Sciatic nerve (tissue), 2 donors: ENCODE results near the gene SNX19. TPM values are rescaled to one million over a fixed set of nuclear protein-coding genes. Genes with fewer than 3 reads are reported as not detected.
"Not testable (repeated sequence)": the region's sequence is repeated elsewhere in the genome, so short reads cannot be mapped to it uniquely, and the experiment has no call there.

Experiments used
- ATAC-seq: fragments of 200-7000 bp; cut with Tn5 transposase; one replicate; pipeline ENCODE4 v1.9.1; 2020; ENCODE audit warnings: mild to moderate bottlenecking, moderate library complexity
- DNase-seq: peaks from one replicate; pipeline ENCODE4 v3.0.0-alpha.2; 2020; ENCODE audit warnings: low spot score
- intact Hi-C: fragments of 100-400 bp; cut with DNase I; formaldehyde crosslinking; loops from one replicate; pipeline ENCODE4 v1.14.2; 2022
- total RNA-seq: library from RNA; stranded (reverse); fragmentation: NEBNext Ultra II Directional; extraction: Animal tissue kit (Norgen Biotek cat#: 25700); gene quantifications from one replicate; pipeline ENCODE4 v1.2.1, GENCODE V29; 2021
- donor health status: DM: no; HTN: no; CAD: no.
- donor health status: DM: no; HTN: no; CAD: no.

The SNX19 gene, protein sequence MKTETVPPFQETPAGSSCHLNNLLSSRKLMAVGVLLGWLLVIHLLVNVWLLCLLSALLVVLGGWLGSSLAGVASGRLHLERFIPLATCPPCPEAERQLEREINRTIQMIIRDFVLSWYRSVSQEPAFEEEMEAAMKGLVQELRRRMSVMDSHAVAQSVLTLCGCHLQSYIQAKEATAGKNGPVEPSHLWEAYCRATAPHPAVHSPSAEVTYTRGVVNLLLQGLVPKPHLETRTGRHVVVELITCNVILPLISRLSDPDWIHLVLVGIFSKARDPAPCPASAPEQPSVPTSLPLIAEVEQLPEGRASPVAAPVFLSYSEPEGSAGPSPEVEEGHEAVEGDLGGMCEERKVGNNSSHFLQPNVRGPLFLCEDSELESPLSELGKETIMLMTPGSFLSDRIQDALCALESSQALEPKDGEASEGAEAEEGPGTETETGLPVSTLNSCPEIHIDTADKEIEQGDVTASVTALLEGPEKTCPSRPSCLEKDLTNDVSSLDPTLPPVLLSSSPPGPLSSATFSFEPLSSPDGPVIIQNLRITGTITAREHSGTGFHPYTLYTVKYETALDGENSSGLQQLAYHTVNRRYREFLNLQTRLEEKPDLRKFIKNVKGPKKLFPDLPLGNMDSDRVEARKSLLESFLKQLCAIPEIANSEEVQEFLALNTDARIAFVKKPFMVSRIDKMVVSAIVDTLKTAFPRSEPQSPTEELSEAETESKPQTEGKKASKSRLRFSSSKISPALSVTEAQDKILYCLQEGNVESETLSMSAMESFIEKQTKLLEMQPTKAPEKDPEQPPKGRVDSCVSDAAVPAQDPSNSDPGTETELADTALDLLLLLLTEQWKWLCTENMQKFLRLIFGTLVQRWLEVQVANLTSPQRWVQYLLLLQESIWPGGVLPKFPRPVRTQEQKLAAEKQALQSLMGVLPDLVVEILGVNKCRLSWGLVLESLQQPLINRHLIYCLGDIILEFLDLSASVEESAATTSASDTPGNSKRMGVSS
- total RNA-seq, result 50.7 TPM

DNA sequence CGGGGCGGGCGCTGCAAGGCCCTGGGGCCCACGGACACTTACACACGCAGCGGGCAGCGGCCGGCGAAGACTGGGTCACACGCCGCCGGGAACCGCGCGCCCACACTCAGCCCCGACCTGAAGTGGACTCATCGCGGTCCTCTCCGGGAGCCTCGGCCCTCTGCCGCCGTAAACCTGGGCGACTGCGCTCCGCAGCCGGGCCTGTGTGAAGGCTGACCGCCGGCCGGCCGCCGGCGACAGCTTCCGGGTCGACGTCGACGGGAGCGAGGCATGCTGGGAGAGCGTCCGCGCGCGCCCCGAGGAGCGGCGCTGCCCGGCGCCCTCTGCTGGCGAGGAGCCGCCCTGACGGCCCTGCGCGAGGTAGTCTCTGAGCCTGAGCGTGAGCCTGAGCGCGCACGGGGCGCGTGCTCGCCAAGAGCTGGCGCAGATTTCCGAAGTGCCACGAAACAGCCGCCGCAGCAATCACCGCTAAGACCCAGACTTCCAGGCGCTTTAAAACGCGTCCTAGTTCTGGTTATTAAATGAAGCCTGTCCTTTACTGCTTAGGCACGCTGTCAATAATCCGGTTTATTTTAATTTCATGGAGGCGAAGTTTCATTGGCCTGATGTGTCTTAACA is at the start of gene SNX19:
TSS of gene SNX19 (minus strand) at position 242 of the 618 bp plus-strand sequence. CDS start 540 bp downstream, outside the sequence.
- intact Hi-C loops, result no loop called here
- ATAC-seq (peak; percentile 99), DNase-seq (peak; percentile 95)

GRCh38 chr11:130964058-130964792 is 47.9 kb upstream of the SNX19 start:
- intact Hi-C loops, result no loop called here
- DNase-seq (no peak), ATAC-seq (no peak)

GRCh38 chr11:130947889-130948288 is 31.6 kb upstream of the SNX19 start:
- ATAC-seq (no peak), DNase-seq (no peak)
- intact Hi-C loops, result no loop called here

GRCh38 chr11:130947481-130947880 is 31.2 kb upstream of the SNX19 start:
- intact Hi-C loops, result no loop called here
- ATAC-seq, result no peak
- no peak for DNase-seq

- ATAC-seq (no peak), DNase-seq (no peak)
- intact Hi-C loops, result no loop called here
Measured at GRCh38 chr11:130947058-130947457, 30.8 kb upstream of the SNX19 start.

- intact Hi-C loops, result no loop called here
- DNase-seq, result peak; percentile 66
- peak; percentile 70 for ATAC-seq
Measured at GRCh38 chr11:130945896-130946295, 29.6 kb upstream of the SNX19 start.

DNA sequence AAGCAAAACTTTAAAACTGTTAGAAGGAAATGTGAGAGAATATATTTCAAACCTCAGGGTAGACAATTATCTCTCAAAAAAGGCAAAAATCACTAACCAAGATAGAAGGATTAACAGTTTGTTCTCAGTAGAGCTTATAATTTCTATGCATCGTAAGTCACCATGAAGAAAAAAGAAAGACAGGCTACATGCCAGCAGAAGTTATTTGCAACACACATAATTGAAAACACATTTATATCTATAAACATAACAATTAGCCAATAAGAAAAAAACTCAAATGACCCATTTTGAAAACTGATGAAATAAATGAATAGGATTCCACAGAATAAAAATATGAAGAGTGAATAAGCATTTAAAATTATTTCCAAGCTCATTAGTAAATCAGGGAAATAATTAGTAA is 24.4 kb upstream of the SNX19 start:
- ATAC-seq, result no peak
- DNase-seq, result no peak
- intact Hi-C loops, result loop anchor here (2.0 kb wide), 1 partner anchor 48 kb away; no protein-coding TSS in a partner anchor

DNA sequence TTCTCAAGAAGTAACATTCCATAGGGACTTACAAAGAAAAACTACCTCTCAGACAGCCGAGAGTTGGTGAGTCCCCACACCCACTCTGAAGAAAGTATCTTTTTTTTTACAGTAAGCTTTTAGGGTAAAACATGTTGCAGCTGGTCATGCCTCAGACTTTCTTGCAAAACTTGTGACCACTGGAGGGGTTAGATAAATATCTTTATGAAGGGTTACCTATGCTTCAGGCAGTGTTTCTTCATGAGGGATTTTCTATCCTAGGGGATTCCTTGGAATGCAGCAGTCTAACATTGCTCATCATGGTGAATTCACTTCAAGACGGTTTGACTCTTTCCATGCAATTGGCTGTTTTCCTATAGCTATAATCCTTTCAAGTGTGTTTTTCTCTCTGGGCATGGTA is 20.8 kb upstream of the SNX19 start:
- intact Hi-C loops, result no loop called here
- ATAC-seq (no peak), DNase-seq (no peak)

GRCh38 chr11:130932086-130932712 is 15.9 kb upstream of the SNX19 start:
- ATAC-seq (no peak), DNase-seq (no peak)
- intact Hi-C loops, result no loop called here

- ATAC-seq (no peak), DNase-seq (no peak)
- intact Hi-C loops, result no loop called here
Measured at GRCh38 chr11:130924750-130925149, 8.5 kb upstream of the SNX19 start.

GRCh38 chr11:130920612-130921011 is 4.3 kb upstream of the SNX19 start:
- ATAC-seq, DNase-seq, intact Hi-C loops: not testable (repeated sequence)

DNA sequence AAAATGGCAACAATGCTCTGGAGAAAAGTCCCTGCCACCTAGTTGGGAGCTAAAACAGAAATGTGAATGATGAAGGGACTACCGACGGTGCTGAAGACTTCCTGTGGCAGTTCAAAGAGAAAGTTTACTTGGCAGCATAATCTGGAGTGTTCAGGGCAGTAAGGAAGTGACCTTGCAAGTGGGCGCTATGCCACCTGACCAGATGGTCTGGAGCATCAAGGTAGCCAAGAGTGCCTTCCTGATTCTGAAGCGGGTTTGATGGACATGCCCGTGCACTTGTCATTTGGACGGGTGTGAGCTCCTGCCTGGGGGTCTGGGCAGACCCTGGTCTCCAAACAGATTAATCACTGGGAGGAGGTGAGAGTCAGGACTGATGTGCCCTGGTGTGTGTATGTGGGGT is 1.8 kb upstream of the SNX19 start:
- DNase-seq (no peak), ATAC-seq (no peak)
- intact Hi-C loops, result no loop called here

- intact Hi-C loops, result no loop called here
- ATAC-seq, result no peak
- DNase-seq, result no peak
Measured at GRCh38 chr11:130916910-130917309, 631 bp upstream of the SNX19 start.

GRCh38 chr11:130915603-130916237 is 559 bp downstream of the SNX19 start:
- intact Hi-C loops, result no loop called here
- no peak for DNase-seq
- ATAC-seq, result no peak

GRCh38 chr11:130913268-130913667 is 3.0 kb downstream of the SNX19 start:
- DNase-seq (no peak), ATAC-seq (no peak)
- intact Hi-C loops, result no loop called here

DNA sequence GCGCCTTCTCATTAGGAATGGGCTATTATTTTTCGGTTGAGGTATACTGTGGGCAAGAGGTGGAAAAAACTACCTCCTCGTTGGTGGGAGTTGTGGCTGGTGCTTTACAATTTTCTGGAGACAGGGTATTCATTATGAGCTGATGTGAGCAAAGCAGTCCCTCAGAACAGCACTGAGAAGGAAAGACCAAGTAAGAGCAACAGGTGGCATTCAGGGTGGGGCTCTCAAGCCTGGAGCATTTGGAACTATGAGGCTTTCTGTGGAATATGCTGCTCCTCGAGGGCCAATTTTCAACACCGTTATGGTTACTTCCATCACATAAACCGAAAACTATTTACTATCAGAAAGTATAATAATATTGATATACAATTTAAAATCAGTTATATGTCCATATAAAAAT is 3.7 kb downstream of the SNX19 start:
- ATAC-seq, result no peak
- intact Hi-C loops, result no loop called here
- no peak for DNase-seq

GRCh38 chr11:130911306-130911705 is 5.0 kb downstream of the SNX19 start:
- no peak for DNase-seq
- no peak for ATAC-seq
- intact Hi-C loops, result no loop called here

DNA sequence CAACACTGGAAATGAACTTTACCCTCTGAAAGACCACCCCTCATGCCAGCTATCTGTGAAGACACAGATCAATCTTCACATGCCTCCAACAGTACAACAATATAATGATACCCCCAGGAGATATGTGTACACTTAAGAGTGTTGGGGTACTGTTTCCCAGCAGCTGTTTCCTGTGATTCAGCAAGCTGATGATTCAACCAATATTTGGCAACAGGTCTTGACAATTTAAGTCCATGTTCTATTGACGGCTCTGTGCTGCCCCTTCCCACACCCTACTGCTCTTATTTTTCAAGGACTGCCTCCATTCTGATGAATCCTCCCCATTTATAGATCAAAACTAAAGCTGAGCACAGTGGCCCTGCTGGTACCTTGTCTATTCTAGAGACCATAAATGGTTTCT is 6.6 kb downstream of the SNX19 start:
- intact Hi-C loops, result no loop called here
- no peak for ATAC-seq
- no peak for DNase-seq
